ENCODE results near the gene DLG2.

DLG2 gene

GRCh38 chr11:83617671-83618070, 2009.5 kb downstream of the DLG2 start:
- H3K4me3 ChIP-seq (ENCODE audit: low read depth, low read length) = no peak overlapping the region

GRCh38 chr11:83613767-83614121, 2013.4 kb downstream of the DLG2 start:
- no peak for TF ChIP-seq CTCF (IDR thresholded peaks at IDR 0.05; ENCODE audit: borderline replicate concordance, insufficient read depth, low read depth, low read length)
- H3K4me3 ChIP-seq (ENCODE audit: low read depth, low read length) = no peak overlapping the region

More at GRCh38 chr11:83617671-83618070, 2009.5 kb downstream of the DLG2 start:
- no peak for TF ChIP-seq CTCF (IDR thresholded peaks at IDR 0.05; ENCODE audit: borderline replicate concordance, insufficient read depth, low read depth, low read length)

- H3K4me3 ChIP-seq (ENCODE audit: low read depth, low read length) = no peak overlapping the region
- TF ChIP-seq CTCF (IDR thresholded peaks at IDR 0.05; ENCODE audit: borderline replicate concordance, insufficient read depth, low read depth, low read length) = no peak
Observed at GRCh38 chr11:83612891-83613766, 2014.0 kb downstream of the DLG2 start.

- no peak overlapping the region for H3K4me3 ChIP-seq (ENCODE audit: low read depth, low read length)
- no peak for TF ChIP-seq CTCF (IDR thresholded peaks at IDR 0.05; ENCODE audit: borderline replicate concordance, insufficient read depth, low read depth, low read length)
Observed at GRCh38 chr11:83611600-83611999, 2015.5 kb downstream of the DLG2 start.

GRCh38 chr11:83611031-83611430, 2016.1 kb downstream of the DLG2 start:
- no peak for TF ChIP-seq CTCF (IDR thresholded peaks at IDR 0.05; ENCODE audit: borderline replicate concordance, insufficient read depth, low read depth, low read length)
- H3K4me3 ChIP-seq (ENCODE audit: low read depth, low read length) = no peak overlapping the region

- no peak overlapping the region for H3K4me3 ChIP-seq (ENCODE audit: low read depth, low read length)
- TF ChIP-seq CTCF (IDR thresholded peaks at IDR 0.05; ENCODE audit: borderline replicate concordance, insufficient read depth, low read depth, low read length) = no peak
Observed at GRCh38 chr11:83609191-83609590, 2018.0 kb downstream of the DLG2 start.

- TF ChIP-seq CTCF (IDR thresholded peaks at IDR 0.05; ENCODE audit: borderline replicate concordance, insufficient read depth, low read depth, low read length) = no peak
Observed at GRCh38 chr11:83608571-83608970, 2018.6 kb downstream of the DLG2 start.

More at GRCh38 chr11:83608571-83608970, 2018.6 kb downstream of the DLG2 start:
- no peak overlapping the region for H3K4me3 ChIP-seq (ENCODE audit: low read depth, low read length)

All from GM12875 (cell line).